B cell (primary cell): ENCODE data around the gene EZH2. TPM values are rescaled to one million over a fixed set of nuclear protein-coding genes. Genes with fewer than 3 reads are reported as not detected.

Experiments
- ATAC-seq: fragments of 200-7000 bp; cut with Tn5 transposase; one replicate; pipeline ENCODE4 v1.10.0; 2021; ENCODE audit warnings: low read depth, mild to moderate bottlenecking, moderate number of reproducible peaks, moderate library complexity
- CTCF ChIA-PET: fragments of 350-600 bp; sonication (Branson Sonifier 250); formaldehyde crosslinking; loops from one replicate; lab custom pipeline; 2021; ENCODE audit warnings: antibody characterized with exemption, inconsistent platforms; lab: Charles Lee
- POLR2A ChIA-PET: fragments of 350-600 bp; sonication (Branson Sonifier 250); formaldehyde crosslinking; loops from one replicate; lab custom pipeline; 2021; ENCODE audit warnings: antibody characterized with exemption; lab: Charles Lee
- DNase-seq: peaks from one replicate; pipeline ENCODE4 v3.0.0; 2013
- H2AFZ ChIP-seq: 2 replicates; pipeline ENCODE4 v1.6.1; 2012; ENCODE audit warnings: mild to moderate bottlenecking, low read depth, low read length; ENCODE audit not compliant: insufficient read depth, poor library complexity, severe bottlenecking
- H3K27ac ChIP-seq, 2 donors: 1 replicate in 1 of 2; 2 replicates in 1 of 2; pipeline ENCODE4 v1.5.1; 2012 to 2013; ENCODE audit warnings: low read length in 2 of 2, mild to moderate bottlenecking in 2 of 2, moderate library complexity in 1 of 2
- H3K27me3 ChIP-seq, 4 experiments: fragments of 200-600 bp in 1 of 4; sonication (generic) in 1 of 4; replicated peaks in 1 of 4; 1 replicate in 2 of 4; 2 replicates in 2 of 4; pipeline versions ENCODE4 v1.6.1 to v1.7.0; 2013 to 2016; ENCODE audit warnings: low read length in 3 of 4, mild to moderate bottlenecking in 2 of 4, mixed read lengths in 1 of 4, moderate library complexity in 1 of 4; ENCODE audit not compliant: insufficient read depth in 4 of 4, control insufficient read depth in 3 of 4; ENCODE audit errors: control extremely low read depth in 1 of 4
- H3K36me3 ChIP-seq, 2 experiments: replicated peaks in 1 of 2; 1 replicate in 1 of 2; 2 replicates in 1 of 2; pipeline versions ENCODE4 v1.6.1 to v1.7.1; 2013; ENCODE audit warnings: low read length in 1 of 2; ENCODE audit not compliant: insufficient read depth in 2 of 2, control insufficient read depth in 1 of 2; ENCODE audit errors: control extremely low read depth in 1 of 2, extremely low read depth in 1 of 2
- H3K4me1 ChIP-seq, 2 donors: fragments of 200-600 bp in 1 of 2; sonication (generic) in 1 of 2; 1 replicate in 1 of 2; 2 replicates in 1 of 2; pipeline versions ENCODE4 v1.5.1 to v1.6.1; 2013 to 2017; ENCODE audit warnings: low read length in 2 of 2; ENCODE audit not compliant: control insufficient read depth in 2 of 2, insufficient read depth in 2 of 2
- H3K4me2 ChIP-seq: replicated peaks from 2 replicates; pipeline ENCODE3; 2012; ENCODE audit warnings: mild to moderate bottlenecking, low read depth, low read length; ENCODE audit not compliant: poor library complexity, severe bottlenecking
- H3K4me3 ChIP-seq, 5 experiments: fragments of 200-600 bp in 1 of 5; sonication (generic) in 1 of 5; 1 replicate in 3 of 5; 2 replicates in 2 of 5; pipeline versions ENCODE4 v1.5.1 to v1.7.0; 2011 to 2016; ENCODE audit warnings: low read length in 4 of 5, mild to moderate bottlenecking in 4 of 5, low read depth in 2 of 5, control low read depth in 1 of 5, moderate library complexity in 1 of 5; ENCODE audit not compliant: insufficient read depth in 1 of 5; ENCODE audit errors: control extremely low read depth in 1 of 5, extremely low read depth in 1 of 5
- H3K79me2 ChIP-seq: fragments of 200-600 bp; sonication (generic); one replicate; pipeline ENCODE4 v1.6.0; 2016; ENCODE audit warnings: low read length; ENCODE audit not compliant: control insufficient read depth, insufficient read depth
- H3K9ac ChIP-seq: fragments of 200-600 bp; sonication (generic); 2 replicates; pipeline ENCODE4 v1.6.1; 2017; ENCODE audit warnings: mild to moderate bottlenecking, low read length, moderate library complexity
- H3K9me3 ChIP-seq, 3 donors: one replicate each; pipeline versions ENCODE4 v1.6.1 to v1.7.1; 2013; ENCODE audit warnings: low read length in 2 of 3; ENCODE audit not compliant: control insufficient read depth in 2 of 3, insufficient read depth in 1 of 3; ENCODE audit errors: control extremely low read depth in 1 of 3
- H4K20me1 ChIP-seq: 2 replicates; pipeline ENCODE4 v1.6.0; 2012; ENCODE audit warnings: mild to moderate bottlenecking, low read length; ENCODE audit not compliant: insufficient read depth, control insufficient read depth, poor library complexity, severe bottlenecking
- H3K27ac Mint-ChIP-seq: one replicate; pipeline ENCODE4 v1.8.0; 2021; ENCODE audit warnings: mixed read lengths
- H3K27me3 Mint-ChIP-seq: one replicate; pipeline ENCODE4 v1.8.0; 2021; ENCODE audit warnings: mixed read lengths
- H3K4me1 Mint-ChIP-seq: one replicate; pipeline ENCODE4 v1.8.0; 2021; ENCODE audit warnings: mixed read lengths
- H3K4me3 Mint-ChIP-seq: one replicate; pipeline ENCODE4 v1.8.0; 2021; ENCODE audit warnings: mixed read lengths
- H3K9me3 Mint-ChIP-seq: one replicate; pipeline ENCODE4 v1.8.0; 2022; ENCODE audit warnings: mixed read lengths; ENCODE audit not compliant: insufficient read depth
- EZH2 ChIP-seq: IDR thresholded peaks from 2 replicates; pipeline ENCODE4 v1.6.1; 2012; ENCODE audit warnings: borderline replicate concordance, low read depth, mild to moderate bottlenecking, moderate library complexity, low read length; ENCODE audit not compliant: insufficient read depth, poor library complexity, severe bottlenecking
- WGBS: methylation state at CpG from one replicate; pipeline ENCODE4 v1.1.5; 2013; ENCODE audit warnings: missing lambda C conversion rate; ENCODE audit not compliant: insufficient coverage; 5-methylcytosine and 5-hydroxymethylcytosine counted together
- intact Hi-C: fragments of 100-400 bp; cut with micrococcal nuclease; formaldehyde crosslinking; loops from one replicate; pipeline ENCODE4 v1.10.0; 2022
- polyA plus RNA-seq: library from polyadenylated mRNA; depleted of rRNA; stranded (reverse); fragments of >200 nt; gene quantifications from 2 replicates; pipeline ENCODE4 v1.2.3, GENCODE V29; 2012
- total RNA-seq, 2 donors: library from RNA; stranded (reverse); fragments of 120-200 nt in 1 of 2; gene quantifications; 1 replicate in 1 of 2; 2 replicates in 1 of 2; pipeline versions ENCODE4 v1.2.3 to v1.2.4, GENCODE V29; 2013 to 2022
- TF ChIP-seq, protein P1 (sequence below): fragments of 200-600 bp; IDR thresholded peaks from one replicate; pipeline ENCODE4 v1.8.0; 2022; ENCODE audit warnings: antibody characterized with exemption, mild to moderate bottlenecking

EZH2 gene
- total and polyA plus RNA-seq, 2 donors (not counting 1 experiment from before 2014, with no cell fraction given): 5.1 to 10.3 TPM

DNA sequence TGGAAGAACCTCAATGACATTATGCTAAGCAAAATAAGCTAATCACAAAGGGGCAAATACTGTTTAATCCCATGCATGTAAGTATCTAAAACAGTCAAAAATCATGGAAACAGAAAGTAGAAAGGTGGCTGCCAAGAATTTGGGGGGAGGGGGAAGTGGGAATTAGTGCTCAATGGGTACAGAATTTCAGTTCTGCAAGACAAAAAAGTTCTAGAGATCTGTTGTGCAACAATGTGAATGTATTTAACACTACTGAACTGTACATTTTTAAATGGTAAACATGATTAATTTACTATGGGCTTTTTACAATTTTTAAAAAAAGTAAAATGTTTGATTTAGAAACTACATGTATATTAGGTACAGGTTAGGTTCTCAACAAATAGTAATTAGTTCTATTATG, 11.9 kb downstream of the EZH2 start:
- Histone ChIP-seq H3K27me3 (no peaks in the 10 kb centered on the region), H4K20me1 (no peaks in the 10 kb centered on the region), H3K4me2 (no peak overlapping the region), H3K27ac (no peak overlapping the region), H2AFZ (no peak overlapping the region), H3K79me2 (peaks cover 85% of the 10 kb centered on the region), H3K4me1 (peaks cover 0 to 2% of the 10 kb centered on the region in 2 donors), H3K9me3 (peaks cover 2 to 20% (median 11%) of the 10 kb centered on the region in 3 donors), H3K36me3 (no peaks in the 10 kb centered on the region), H3K4me3 (no peak overlapping the region), H3K9ac (no peak overlapping the region)
- H3K9me3 Mint-ChIP-seq: peaks cover 7% of the 10 kb centered on the region
- CTCF ChIA-PET: interaction anchor here (1.8 kb wide), 1 partner anchor 16 kb away, joined by 5 read pairs; no protein-coding TSS in a partner anchor
- H3K4me1 Mint-ChIP-seq: peaks cover 12% of the 10 kb centered on the region
- POLR2A ChIA-PET: no interaction called here
- no peak for ATAC-seq
- no peak overlapping the region for H3K4me3 Mint-ChIP-seq
- intact Hi-C loops: no loop called here
- no peaks in the 10 kb centered on the region for H3K27me3 Mint-ChIP-seq
- no peak for DNase-seq
- TF ChIP-seq EZH2: no peak
- TF ChIP-seq, protein P1, sequence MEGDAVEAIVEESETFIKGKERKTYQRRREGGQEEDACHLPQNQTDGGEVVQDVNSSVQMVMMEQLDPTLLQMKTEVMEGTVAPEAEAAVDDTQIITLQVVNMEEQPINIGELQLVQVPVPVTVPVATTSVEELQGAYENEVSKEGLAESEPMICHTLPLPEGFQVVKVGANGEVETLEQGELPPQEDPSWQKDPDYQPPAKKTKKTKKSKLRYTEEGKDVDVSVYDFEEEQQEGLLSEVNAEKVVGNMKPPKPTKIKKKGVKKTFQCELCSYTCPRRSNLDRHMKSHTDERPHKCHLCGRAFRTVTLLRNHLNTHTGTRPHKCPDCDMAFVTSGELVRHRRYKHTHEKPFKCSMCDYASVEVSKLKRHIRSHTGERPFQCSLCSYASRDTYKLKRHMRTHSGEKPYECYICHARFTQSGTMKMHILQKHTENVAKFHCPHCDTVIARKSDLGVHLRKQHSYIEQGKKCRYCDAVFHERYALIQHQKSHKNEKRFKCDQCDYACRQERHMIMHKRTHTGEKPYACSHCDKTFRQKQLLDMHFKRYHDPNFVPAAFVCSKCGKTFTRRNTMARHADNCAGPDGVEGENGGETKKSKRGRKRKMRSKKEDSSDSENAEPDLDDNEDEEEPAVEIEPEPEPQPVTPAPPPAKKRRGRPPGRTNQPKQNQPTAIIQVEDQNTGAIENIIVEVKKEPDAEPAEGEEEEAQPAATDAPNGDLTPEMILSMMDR: no peak
- H3K27ac Mint-ChIP-seq: no peak overlapping the region

GRCh38 chr7:148871551-148871950, 12.5 kb downstream of the EZH2 start:
- ATAC-seq (no peak), DNase-seq (no peak)
- peaks cover 7% of the 10 kb centered on the region for H3K9me3 Mint-ChIP-seq
- Histone ChIP-seq H3K9me3 (peaks cover 2 to 24% (median 18%) of the 10 kb centered on the region in 3 donors), H2AFZ (no peak overlapping the region), H3K4me1 (peaks cover 0 to 2% of the 10 kb centered on the region in 2 donors), H3K36me3 (no peaks in the 10 kb centered on the region), H3K27me3 (no peaks in the 10 kb centered on the region), H3K27ac (no peak overlapping the region), H4K20me1 (no peaks in the 10 kb centered on the region), H3K79me2 (peaks cover 80% of the 10 kb centered on the region), H3K9ac (no peak overlapping the region), H3K4me3 (no peak overlapping the region), H3K4me2 (no peak overlapping the region)
- peaks cover 12% of the 10 kb centered on the region for H3K4me1 Mint-ChIP-seq
- H3K4me3 Mint-ChIP-seq: no peak overlapping the region
- WGBS: no CpG with 5 or more reads among the region's 5 CpGs
- H3K27ac Mint-ChIP-seq: no peak overlapping the region
- CTCF ChIA-PET: interaction anchor here (1.8 kb wide), 1 partner anchor 15 kb away, joined by 5 read pairs; no protein-coding TSS in a partner anchor
- TF ChIP-seq EZH2: no peak
- TF ChIP-seq, protein P1: no peak
- POLR2A ChIA-PET: no interaction called here
- intact Hi-C loops: no loop called here
- H3K27me3 Mint-ChIP-seq: no peaks in the 10 kb centered on the region
